Gastroesophageal sphincter (tissue), 3 donors: Measurements from ENCODE around the gene RPS25.

Experiments
- POLR2A ChIP-seq, 2 donors: fragments of 450-650 bp; IDR thresholded peaks; one replicate each; pipeline ENCODE4 v1.6.1; 2017; ENCODE audit warnings: antibody characterized with exemption in 2 of 2, mild to moderate bottlenecking in 2 of 2, moderate library complexity in 1 of 2
- TF ChIP-seq, protein P1 (sequence below), 4 experiments: fragments of 200-600 bp in 2 of 4; fragments of 450-650 bp in 2 of 4; sonication (generic) in 1 of 4; IDR thresholded peaks; one replicate each; pipeline ENCODE4 v1.5.1; 2017 to 2019; ENCODE audit warnings: antibody characterized with exemption in 4 of 4, mild to moderate bottlenecking in 2 of 4, moderate library complexity in 2 of 4

DNA sequence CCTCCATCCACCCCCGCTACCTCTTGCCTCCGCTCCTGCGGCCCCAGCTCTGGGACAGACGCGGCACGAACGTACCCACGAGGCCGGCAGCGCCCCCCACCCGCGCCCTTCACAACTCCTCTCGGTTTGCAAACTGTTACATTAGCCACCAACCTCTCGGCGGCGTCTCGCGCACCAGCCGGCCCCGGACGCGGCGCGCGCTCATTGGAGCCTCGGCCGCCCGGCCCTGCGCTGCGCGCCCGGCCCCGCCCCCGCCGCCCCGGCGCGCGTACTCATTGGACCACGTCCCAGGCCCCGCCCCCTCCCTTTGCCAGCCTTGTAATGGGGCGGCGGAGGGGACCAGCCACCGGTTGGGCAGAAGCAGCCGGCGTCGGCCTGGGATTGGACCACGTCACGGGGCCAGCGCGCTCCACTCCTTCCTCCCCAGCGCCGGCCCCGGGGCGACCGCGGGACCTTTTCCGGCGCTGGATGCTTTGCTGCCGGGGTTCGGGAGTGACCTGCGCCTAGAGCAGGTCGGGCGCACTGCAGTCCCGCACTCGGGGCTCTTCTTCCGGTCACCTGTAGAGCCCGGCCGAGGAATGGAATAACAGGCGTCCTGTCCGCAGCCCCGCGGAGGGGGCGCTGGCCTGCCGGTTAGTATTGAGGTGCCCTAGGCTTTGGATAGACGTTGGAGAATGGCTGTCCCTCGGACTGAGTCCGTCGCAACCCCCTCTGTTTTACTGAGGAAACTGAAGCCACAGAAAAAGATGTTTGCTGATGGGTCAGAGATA is 39.0 kb upstream of the RPS25 start, which contains the start of gene HYOU1:
- TF ChIP-seq, protein P1, sequence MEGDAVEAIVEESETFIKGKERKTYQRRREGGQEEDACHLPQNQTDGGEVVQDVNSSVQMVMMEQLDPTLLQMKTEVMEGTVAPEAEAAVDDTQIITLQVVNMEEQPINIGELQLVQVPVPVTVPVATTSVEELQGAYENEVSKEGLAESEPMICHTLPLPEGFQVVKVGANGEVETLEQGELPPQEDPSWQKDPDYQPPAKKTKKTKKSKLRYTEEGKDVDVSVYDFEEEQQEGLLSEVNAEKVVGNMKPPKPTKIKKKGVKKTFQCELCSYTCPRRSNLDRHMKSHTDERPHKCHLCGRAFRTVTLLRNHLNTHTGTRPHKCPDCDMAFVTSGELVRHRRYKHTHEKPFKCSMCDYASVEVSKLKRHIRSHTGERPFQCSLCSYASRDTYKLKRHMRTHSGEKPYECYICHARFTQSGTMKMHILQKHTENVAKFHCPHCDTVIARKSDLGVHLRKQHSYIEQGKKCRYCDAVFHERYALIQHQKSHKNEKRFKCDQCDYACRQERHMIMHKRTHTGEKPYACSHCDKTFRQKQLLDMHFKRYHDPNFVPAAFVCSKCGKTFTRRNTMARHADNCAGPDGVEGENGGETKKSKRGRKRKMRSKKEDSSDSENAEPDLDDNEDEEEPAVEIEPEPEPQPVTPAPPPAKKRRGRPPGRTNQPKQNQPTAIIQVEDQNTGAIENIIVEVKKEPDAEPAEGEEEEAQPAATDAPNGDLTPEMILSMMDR (IDR thresholded peaks at IDR 0.05): peak in 2 of 4 experiments; percentile 48 to 57
- TF ChIP-seq POLR2A (IDR thresholded peaks at IDR 0.05): peak; percentile 78 to 79
